HG02759 (cell line): Measurements from ENCODE around the gene MTNR1A.
"Not testable (repeated sequence)": the region's sequence is repeated elsewhere in the genome, so short reads cannot be mapped to it uniquely, and the experiment has no call there.

Experiments used
- ATAC-seq: cut with Tn5 transposase; IDR thresholded peaks from one replicate; pipeline ENCODE4 v1.9.1; 2021; ENCODE audit warnings: mild to moderate bottlenecking, moderate library complexity; ENCODE audit not compliant: unreplicated experiment

MTNR1A gene

GRCh38 chr4:186563761-186564160, 8.4 kb upstream of the MTNR1A start:
- ATAC-seq, result no peak

- no peak for ATAC-seq
Measured at GRCh38 chr4:186561748-186562147, 6.4 kb upstream of the MTNR1A start.

DNA sequence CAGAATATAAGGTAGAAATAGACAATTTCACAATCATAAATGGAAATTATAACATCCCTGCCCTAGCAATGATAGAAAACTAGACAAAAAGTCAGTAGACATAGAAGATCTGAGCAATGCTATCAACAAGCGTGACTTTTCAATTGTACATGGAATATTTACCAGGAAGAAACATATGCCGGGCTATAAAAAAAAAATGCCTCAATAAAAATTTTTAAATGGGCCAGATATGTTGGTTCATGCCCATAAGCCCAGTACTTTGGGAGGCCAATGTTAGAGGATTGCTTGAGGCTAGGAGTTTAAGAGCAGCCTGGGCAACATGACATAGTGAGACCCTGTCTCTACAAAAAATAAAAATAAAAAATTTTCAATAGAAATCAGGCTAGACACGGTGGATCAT, 5.3 kb upstream of the MTNR1A start:
- no peak for ATAC-seq

GRCh38 chr4:186557486-186557885, 2.1 kb upstream of the MTNR1A start:
- ATAC-seq, result no peak

DNA sequence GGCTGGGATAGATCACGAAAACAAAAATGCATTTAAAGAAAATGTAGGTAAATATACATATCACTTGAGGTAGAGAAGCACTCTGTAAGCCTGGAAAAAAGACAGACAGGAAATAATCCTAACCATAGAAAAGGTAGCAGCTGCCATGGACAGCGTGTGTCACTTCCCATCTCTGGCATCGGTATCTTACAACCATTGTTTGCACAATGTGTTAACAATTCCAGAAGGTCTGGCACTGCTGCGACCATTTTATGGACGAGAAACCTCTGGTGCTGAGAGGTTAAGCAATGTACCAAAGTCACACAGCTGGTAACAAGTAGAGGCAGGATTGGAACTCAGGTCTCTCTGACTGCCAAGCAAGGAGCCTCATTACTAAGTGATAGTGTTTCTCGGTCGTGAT, 1.7 kb upstream of the MTNR1A start:
- no peak for ATAC-seq

- no peak for ATAC-seq
Measured at GRCh38 chr4:186554539-186554913, 841 bp downstream of the MTNR1A start.

DNA sequence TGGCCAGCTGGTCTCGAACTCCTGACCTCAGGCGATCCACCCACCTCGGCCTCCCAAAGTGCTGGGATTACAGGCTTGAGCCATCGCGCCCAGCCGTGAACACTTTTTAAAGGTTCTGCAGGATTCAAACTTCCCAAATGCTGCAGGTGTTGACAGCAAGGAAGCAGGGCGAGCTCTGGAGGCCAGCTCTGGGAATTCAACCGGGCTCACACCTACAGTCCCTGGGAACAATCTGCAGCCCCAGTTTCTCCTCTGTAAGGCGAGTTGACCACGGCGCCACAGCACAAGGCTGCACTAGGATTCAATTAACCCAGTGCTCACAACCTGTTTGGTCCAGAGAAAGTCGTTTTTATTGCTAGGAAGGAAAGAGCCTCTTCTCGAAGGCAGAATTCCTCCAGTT, 1.6 kb downstream of the MTNR1A start:
- no peak for ATAC-seq

- no peak for ATAC-seq
Measured at GRCh38 chr4:186551849-186552248, 3.5 kb downstream of the MTNR1A start.

DNA sequence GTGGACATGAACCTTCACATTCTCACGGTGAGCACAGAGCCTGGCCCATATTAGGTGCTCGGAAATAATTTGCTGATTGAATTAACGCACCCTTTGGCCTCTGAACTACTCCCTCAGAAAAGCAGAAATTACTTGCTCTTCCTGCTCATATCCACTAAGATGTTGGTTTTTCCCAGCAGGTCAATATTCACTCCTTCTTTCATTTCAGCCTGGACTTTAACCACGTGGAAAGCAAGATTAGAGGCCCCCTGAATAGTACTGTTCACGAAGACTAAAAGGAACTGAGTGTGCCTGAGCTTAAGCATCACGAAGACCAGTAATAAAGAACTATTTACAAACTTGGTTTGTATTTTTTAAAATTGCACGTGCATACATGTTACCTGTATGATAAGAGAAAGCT, 9.9 kb downstream of the MTNR1A start:
- ATAC-seq, result no peak

- ATAC-seq, result no peak
Measured at GRCh38 chr4:186543206-186543605, 12.2 kb downstream of the MTNR1A start.

GRCh38 chr4:186541801-186542200, 13.6 kb downstream of the MTNR1A start:
- ATAC-seq, result no peak

DNA sequence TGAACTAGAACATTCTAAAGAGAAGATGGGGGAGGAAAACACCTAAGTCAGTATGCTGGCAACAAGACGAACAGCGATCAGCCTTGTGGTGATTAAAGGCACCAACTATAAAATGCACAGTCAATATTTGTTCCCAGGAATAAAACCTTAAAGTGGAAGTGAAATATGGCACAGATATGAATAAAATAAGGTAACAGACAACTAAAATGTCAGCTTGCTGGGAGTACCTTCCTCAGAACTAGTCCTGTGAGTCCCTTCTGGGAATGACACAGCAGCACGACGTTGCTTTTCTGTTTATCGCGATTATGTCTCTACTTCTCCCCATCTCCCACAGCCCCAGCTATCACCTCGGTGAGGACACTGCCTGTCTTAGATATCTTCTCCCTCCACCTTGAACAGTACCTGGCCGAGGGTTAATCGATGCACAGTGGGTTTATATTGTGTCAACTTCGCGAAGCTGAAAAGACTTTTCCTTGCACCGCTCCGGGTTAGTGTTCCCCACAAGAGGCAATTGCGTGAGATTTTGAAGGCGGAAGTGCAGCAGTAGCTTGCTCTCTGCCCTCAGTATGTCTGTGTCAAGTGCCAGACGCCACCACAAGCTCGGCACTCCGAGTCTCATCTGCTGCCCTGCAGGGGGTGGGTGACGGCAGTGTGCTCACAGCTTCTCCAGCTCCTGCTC, 17.4 kb downstream of the MTNR1A start:
- no peak for ATAC-seq

GRCh38 chr4:186536285-186536684, 19.1 kb downstream of the MTNR1A start:
- no peak for ATAC-seq

- ATAC-seq, result no peak
Measured at GRCh38 chr4:186534056-186534455, 21.3 kb downstream of the MTNR1A start.

DNA sequence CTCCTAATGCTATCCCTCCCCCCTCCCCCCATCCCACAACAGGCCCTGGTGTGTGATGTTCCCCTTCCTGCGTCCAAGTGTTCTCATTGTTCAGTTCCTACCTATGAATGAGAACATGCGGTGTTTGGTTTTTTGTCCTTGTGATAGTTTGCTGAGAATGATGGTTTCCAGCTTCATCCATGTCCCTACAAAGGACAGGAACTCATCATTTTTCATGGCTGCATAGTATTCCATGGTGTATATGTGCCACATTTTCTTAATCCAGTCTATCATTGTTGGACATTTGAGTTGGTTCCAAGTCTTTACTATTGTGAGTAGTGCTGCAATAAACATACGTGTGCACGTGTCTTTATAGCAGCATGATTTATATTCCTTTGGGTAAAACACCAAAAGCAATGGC, 31.4 kb downstream of the MTNR1A start:
- not testable (repeated sequence) for ATAC-seq

DNA sequence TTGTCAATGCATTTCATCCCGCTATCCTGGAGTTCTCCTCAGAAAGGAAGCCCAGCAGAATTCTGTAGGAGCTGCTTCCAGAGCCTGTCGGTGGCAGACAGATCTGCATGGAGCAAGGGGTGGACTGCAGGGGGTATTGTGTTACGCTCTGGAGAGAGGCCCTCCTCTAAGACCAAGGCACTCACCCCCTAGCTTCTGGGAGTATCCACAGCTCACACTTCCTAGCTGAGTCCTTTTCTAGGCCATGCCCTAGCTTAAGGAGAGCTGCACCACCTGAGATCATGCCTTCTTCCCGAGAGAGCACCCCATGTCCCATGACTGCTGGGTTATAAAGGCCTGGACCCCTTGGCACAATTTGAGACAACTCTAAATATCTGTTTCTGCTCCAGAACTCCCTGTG, 39.1 kb downstream of the MTNR1A start:
- ATAC-seq, result no peak

- ATAC-seq, result no peak
Measured at GRCh38 chr4:186514271-186514950, 41.0 kb downstream of the MTNR1A start.

GRCh38 chr4:186504771-186505170, 50.6 kb downstream of the MTNR1A start:
- not testable (repeated sequence) for ATAC-seq

- no peak for ATAC-seq
Measured at GRCh38 chr4:186502231-186502630, 53.1 kb downstream of the MTNR1A start.

GRCh38 chr4:186501554-186501953, 53.8 kb downstream of the MTNR1A start:
- ATAC-seq, result no peak

DNA sequence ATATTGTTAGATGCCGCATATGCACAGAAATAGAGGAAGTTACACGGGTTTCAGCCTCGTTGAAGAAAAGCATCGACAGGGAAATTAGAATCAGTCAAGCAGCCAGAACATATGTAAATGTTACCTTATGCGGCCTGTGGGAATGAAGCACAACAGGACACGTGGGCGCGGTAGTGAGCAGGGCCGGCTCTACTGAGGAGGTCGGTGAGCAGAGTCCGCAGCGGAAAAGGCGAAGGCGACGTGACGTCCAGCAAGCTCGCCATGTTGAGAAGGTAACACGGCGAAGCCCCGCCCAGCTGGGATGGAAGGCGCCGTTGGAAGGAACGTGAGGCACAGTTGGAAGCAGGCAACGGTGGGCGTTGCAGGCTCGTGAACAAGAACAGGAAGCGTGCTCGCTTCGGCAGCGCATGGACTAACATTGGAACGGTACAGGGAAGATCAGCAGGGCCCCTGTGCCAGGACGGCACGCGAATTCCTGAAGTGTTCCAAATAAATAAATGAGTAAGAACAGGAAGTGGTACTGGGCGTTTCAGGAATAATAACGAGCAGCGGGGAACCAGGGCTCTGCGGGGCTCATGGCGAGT, 54.6 kb downstream of the MTNR1A start:
- ATAC-seq, result no peak

- no peak for ATAC-seq
Measured at GRCh38 chr4:186499467-186499866, 55.9 kb downstream of the MTNR1A start.
